GM21367 (cell line): Measurements from ENCODE around the gene JKAMP.

Experiments
- ATAC-seq: cut with Tn5 transposase; IDR thresholded peaks from one replicate; pipeline ENCODE4 v1.9.1; 2021; ENCODE audit not compliant: unreplicated experiment

Gene JKAMP

DNA sequence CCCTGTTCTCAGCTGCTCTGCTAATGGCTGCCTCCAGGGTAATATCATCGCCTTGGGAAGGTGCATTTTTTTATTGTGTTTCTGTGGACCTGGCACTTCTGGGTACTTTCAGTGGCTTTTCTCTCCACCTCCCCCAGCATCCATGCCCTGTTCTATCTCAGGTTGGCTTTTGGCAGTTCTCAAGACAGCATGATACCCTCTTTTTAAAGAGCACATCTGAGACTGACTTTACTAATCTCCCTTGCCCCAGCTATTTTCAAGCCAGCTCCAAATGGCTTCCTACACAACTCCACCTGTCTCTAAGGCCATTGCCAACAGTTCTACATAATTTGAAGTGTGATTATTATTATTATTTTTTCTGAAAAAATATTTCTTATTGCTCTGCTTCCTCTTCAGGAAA is 53.2 kb downstream of the JKAMP start:
- no peak for ATAC-seq

DNA sequence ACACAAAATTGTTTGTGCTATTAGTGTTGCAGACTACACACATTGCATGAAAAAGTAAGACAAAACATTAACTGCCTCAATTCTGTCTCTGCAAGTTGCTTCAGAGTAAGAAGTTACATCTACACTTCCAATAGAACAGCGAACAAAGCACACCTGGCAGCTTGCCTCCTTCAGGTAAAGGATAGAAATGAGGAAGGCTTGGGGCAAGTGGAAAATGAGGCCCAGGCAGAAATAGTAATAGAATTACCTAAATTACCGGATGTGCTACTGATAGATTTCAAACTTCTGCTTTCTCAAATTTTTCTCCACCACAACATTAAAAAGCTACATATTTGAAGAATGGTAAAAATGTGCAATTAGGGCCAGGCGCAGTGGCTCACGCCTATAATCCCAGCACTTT is 54.6 kb downstream of the JKAMP start:
- ATAC-seq, result no peak

DNA sequence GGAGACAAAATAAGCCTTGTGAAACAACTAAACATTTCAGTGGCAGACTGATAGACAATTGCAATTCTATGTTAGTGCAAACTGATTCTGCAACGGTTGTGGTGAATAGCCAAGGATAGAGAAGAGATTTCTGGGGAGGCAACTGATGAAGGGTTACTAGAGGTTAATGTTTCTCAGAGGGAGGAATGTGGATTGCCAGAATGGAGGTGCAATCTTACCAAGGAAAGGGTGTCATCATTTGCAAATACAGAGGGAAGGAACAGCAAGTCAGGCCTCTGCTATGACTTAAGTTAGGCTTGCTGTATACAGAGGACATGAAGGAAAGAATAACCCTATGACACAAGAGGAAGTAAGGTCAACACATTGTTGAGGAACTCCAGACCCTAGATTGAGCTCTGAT is 56.5 kb downstream of the JKAMP start:
- no peak for ATAC-seq

DNA sequence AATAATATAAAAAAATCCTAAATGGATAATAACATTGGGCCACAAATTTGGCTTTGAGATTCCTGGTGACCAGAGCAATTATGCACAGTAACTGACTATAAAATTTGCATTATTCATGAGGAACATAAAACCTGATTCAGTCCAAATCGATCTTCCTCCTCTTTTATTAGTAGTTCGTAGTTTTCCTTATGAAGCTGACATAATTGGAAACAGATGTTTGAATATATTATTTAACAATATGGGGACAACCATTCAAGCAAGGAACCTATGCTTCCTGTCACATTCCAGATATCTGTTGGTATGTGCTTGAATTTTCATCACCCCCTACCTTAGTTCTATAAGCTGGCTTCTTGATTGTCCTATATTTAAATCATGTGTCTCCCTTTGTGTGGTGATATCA is 57.4 kb downstream of the JKAMP start:
- no peak for ATAC-seq

DNA sequence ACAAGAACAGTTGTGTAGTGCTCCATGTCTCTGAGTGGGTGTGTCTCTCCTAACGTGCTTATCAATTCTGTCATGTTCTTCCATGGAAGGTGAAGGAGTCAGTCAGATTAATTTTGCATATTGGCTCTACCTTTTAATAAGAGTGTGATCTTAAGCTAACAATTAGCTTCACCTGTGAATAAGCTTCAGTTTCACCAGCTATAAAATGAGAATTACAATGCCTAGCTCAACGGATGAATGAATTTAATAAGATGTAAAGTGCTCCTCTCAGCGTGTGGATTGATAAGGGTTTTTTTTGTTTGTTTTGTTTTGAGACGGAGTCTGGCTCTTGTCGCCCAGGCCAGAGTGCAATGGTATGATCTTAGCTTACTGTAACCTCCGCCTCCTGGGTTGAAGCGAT is 59.6 kb downstream of the JKAMP start:
- no peak for ATAC-seq

DNA sequence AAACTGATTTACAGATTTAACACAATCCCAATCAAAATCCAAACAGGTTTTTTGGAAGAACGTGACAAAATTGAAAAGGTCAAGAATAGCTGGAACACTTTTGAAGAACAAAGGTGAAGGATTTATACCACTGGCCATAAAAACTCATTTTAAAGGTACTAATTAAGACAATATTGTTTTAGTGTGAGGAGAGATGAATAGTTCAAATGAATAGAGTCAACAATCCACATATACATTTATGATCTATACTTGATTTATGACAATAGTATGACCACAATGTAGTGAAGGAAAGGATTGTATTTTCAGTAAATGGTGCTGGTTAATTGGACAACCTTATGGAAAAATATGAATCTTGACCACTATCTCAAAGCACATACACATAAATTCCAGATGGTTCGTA is 63.0 kb downstream of the JKAMP start:
- ATAC-seq, result no peak
